ENCODE measurements around the gene EFNA3. TPM values are rescaled to one million over a fixed set of nuclear protein-coding genes. Genes with fewer than 3 reads are reported as not detected.

The EFNA3 gene
- total RNA-seq, 1 donor = 1.4 TPM

- H4K20me1 ChIP-seq (ENCODE audit: insufficient read depth, low read length) = peaks cover 20% of the 10 kb centered on the region
- H3K4me2 ChIP-seq (ENCODE audit: insufficient read depth, low read length) = no peak overlapping the region
- DNase-seq (ENCODE audit: insufficient read length, low spot score, missing footprints) = no peak
- no peaks in the 10 kb centered on the region for H3K9me3 ChIP-seq (ENCODE audit: low read depth, low read length)
- no peaks in the 10 kb centered on the region for H3K79me2 ChIP-seq (ENCODE audit: insufficient read depth, low read length)
- TF ChIP-seq CTCF (IDR thresholded peaks at IDR 0.05; ENCODE audit: extremely low read depth, low read depth, low read length) = no peak
- no peak overlapping the region for H3K4me3 ChIP-seq (ENCODE audit: insufficient read depth, low read length)
- no peak overlapping the region for H3K27ac ChIP-seq (ENCODE audit: low read depth, low read length)
- H2AFZ ChIP-seq (ENCODE audit: low read length) = no peak overlapping the region
- H3K4me1 ChIP-seq (ENCODE audit: insufficient read depth, low read length) = peaks cover 19% of the 10 kb centered on the region
- no peaks in the 10 kb centered on the region for H3K27me3 ChIP-seq (ENCODE audit: insufficient read depth, low read length)
- peaks cover 13% of the 10 kb centered on the region for H3K36me3 ChIP-seq (ENCODE audit: insufficient read depth, low read length)
These were observed 16.4 kb upstream of the EFNA3 start for GRCh38 chr1:155062151-155062686.

GRCh38 chr1:155062702-155063411 lies 15.8 kb upstream of the EFNA3 start:
- Histone ChIP-seq H3K36me3 (ENCODE audit: insufficient read depth, low read length) (peaks cover 6% of the 10 kb centered on the region), H3K27me3 (ENCODE audit: insufficient read depth, low read length) (no peaks in the 10 kb centered on the region), H3K4me1 (ENCODE audit: insufficient read depth, low read length) (peaks cover 19% of the 10 kb centered on the region), H3K9me3 (ENCODE audit: low read depth, low read length) (no peaks in the 10 kb centered on the region), H3K4me2 (ENCODE audit: insufficient read depth, low read length) (peak overlapping the region; percentile 90), H4K20me1 (ENCODE audit: insufficient read depth, low read length) (peaks cover 20% of the 10 kb centered on the region), H3K79me2 (ENCODE audit: insufficient read depth, low read length) (no peaks in the 10 kb centered on the region), H2AFZ (ENCODE audit: low read length) (no peak overlapping the region), H3K27ac (ENCODE audit: low read depth, low read length) (no peak overlapping the region), H3K4me3 (ENCODE audit: insufficient read depth, low read length) (peak overlapping the region; percentile 97)
- peak; percentile 57 for TF ChIP-seq CTCF (IDR thresholded peaks at IDR 0.05; ENCODE audit: extremely low read depth, low read depth, low read length)
- peak; percentile 94 for DNase-seq (ENCODE audit: insufficient read length, low spot score, missing footprints)

GRCh38 chr1:155063550-155064110 lies 15.0 kb upstream of the EFNA3 start, which contains the start of gene EFNA4:
Gene EFNA4, plus strand, starts transcription at chr1:155063740. Its CDS starts 84 bp downstream, at chr1:155063824.
- no peaks in the 10 kb centered on the region for H3K9me3 ChIP-seq (ENCODE audit: low read depth, low read length)
- H3K79me2 ChIP-seq (ENCODE audit: insufficient read depth, low read length) = no peaks in the 10 kb centered on the region
- TF ChIP-seq CTCF (IDR thresholded peaks at IDR 0.05; ENCODE audit: extremely low read depth, low read depth, low read length) = no peak
- H2AFZ ChIP-seq (ENCODE audit: low read length) = peak within 1 kb of the TSS; percentile 83
- H3K4me3 ChIP-seq (ENCODE audit: insufficient read depth, low read length) = peak within 1 kb of the TSS; percentile 97
- H3K27me3 ChIP-seq (ENCODE audit: insufficient read depth, low read length) = no peaks in the 10 kb centered on the region
- H3K36me3 ChIP-seq (ENCODE audit: insufficient read depth, low read length) = no peaks in the 10 kb centered on the region
- H4K20me1 ChIP-seq (ENCODE audit: insufficient read depth, low read length) = peaks cover 20% of the 10 kb centered on the region
- peaks cover 19% of the 10 kb centered on the region for H3K4me1 ChIP-seq (ENCODE audit: insufficient read depth, low read length)
- H3K4me2 ChIP-seq (ENCODE audit: insufficient read depth, low read length) = peak within 1 kb of the TSS; percentile 90
- peak; percentile 99 for DNase-seq (ENCODE audit: insufficient read length, low spot score, missing footprints)
- peak within 1 kb of the TSS; percentile 48 for H3K27ac ChIP-seq (ENCODE audit: low read depth, low read length)

Data from osteoblast (primary cell).